ENCODE results near the gene UFC1. TPM values are rescaled to one million over a fixed set of nuclear protein-coding genes. Genes with fewer than 3 reads are reported as not detected.

UFC1 gene
- total RNA-seq, 1 donor from 2014 or later: 59.6 TPM

- DNase-seq (ENCODE audit: low read depth): no peak
- H3K27me3 ChIP-seq (ENCODE audit: control insufficient read depth, insufficient read depth, low read length): no peaks in the 10 kb centered on the region
- TF ChIP-seq CTCF (IDR thresholded peaks at IDR 0.05; ENCODE audit: insufficient read depth, low read length, poor library complexity, severe bottlenecking): no peak
- H3K36me3 ChIP-seq (ENCODE audit: control insufficient read depth, insufficient read depth, low read length): peaks cover 2% of the 10 kb centered on the region
- H3K4me3 ChIP-seq (ENCODE audit: low read depth, low read length): no peak overlapping the region
Observed at GRCh38 chr1:161162052-161162451, 8.3 kb downstream of the UFC1 start.

- peaks cover 2% of the 10 kb centered on the region for H3K36me3 ChIP-seq (ENCODE audit: control insufficient read depth, insufficient read depth, low read length)
- DNase-seq (ENCODE audit: low read depth): no peak
- no peak for TF ChIP-seq CTCF (IDR thresholded peaks at IDR 0.05; ENCODE audit: insufficient read depth, low read length, poor library complexity, severe bottlenecking)
- H3K27me3 ChIP-seq (ENCODE audit: control insufficient read depth, insufficient read depth, low read length): no peaks in the 10 kb centered on the region
- H3K4me3 ChIP-seq (ENCODE audit: low read depth, low read length): no peak overlapping the region
Observed at GRCh38 chr1:161162806-161163205, 9.0 kb downstream of the UFC1 start.

GRCh38 chr1:161163793-161164192 lies 10.0 kb downstream of the UFC1 start:
- Histone ChIP-seq H3K4me3 (ENCODE audit: low read depth, low read length) (no peak overlapping the region), H3K36me3 (ENCODE audit: control insufficient read depth, insufficient read depth, low read length) (peaks cover 2% of the 10 kb centered on the region), H3K27me3 (ENCODE audit: control insufficient read depth, insufficient read depth, low read length) (no peaks in the 10 kb centered on the region)
- DNase-seq (ENCODE audit: low read depth): no peak
- no peak for TF ChIP-seq CTCF (IDR thresholded peaks at IDR 0.05; ENCODE audit: insufficient read depth, low read length, poor library complexity, severe bottlenecking)

- Histone ChIP-seq H3K4me3 (ENCODE audit: low read depth, low read length) (peak overlapping the region; percentile 80), H3K27me3 (ENCODE audit: control insufficient read depth, insufficient read depth, low read length) (no peaks in the 10 kb centered on the region), H3K36me3 (ENCODE audit: control insufficient read depth, insufficient read depth, low read length) (peaks cover 4% of the 10 kb centered on the region)
- no peak for DNase-seq (ENCODE audit: low read depth)
- TF ChIP-seq CTCF (IDR thresholded peaks at IDR 0.05; ENCODE audit: insufficient read depth, low read length, poor library complexity, severe bottlenecking): no peak
Observed at GRCh38 chr1:161164901-161165610, 11.3 kb downstream of the UFC1 start.

GRCh38 chr1:161165742-161166668 lies 12.2 kb downstream of the UFC1 start, which contains the start of gene PPOX:
Gene PPOX (plus strand): TSS chr1:161166426. CDS start chr1:161166848, 422 bp downstream.
- peak; percentile 97 for DNase-seq (ENCODE audit: low read depth)
- Histone ChIP-seq H3K4me3 (ENCODE audit: low read depth, low read length) (peak within 1 kb of the TSS; percentile 80), H3K27me3 (ENCODE audit: control insufficient read depth, insufficient read depth, low read length) (no peaks in the 10 kb centered on the region), H3K36me3 (ENCODE audit: control insufficient read depth, insufficient read depth, low read length) (peaks cover 4% of the 10 kb centered on the region)
- peak; percentile 67 for TF ChIP-seq CTCF (IDR thresholded peaks at IDR 0.05; ENCODE audit: insufficient read depth, low read length, poor library complexity, severe bottlenecking)
